Body of pancreas (tissue), 4 donors: ENCODE data around the gene IFNLR1.

ENCODE experiments used
- POLR2A ChIP-seq, 3 donors: fragments of 450-650 bp; IDR thresholded peaks; one replicate each; pipeline ENCODE4 v1.6.1; 2016; ENCODE audit warnings: antibody characterized with exemption in 3 of 3, mild to moderate bottlenecking in 2 of 3
- TF ChIP-seq, protein P1 (sequence below), 7 experiments: fragments of 450-650 bp in 4 of 7; fragments of 200-600 bp in 3 of 7; sonication (generic) in 3 of 7; IDR thresholded peaks; one replicate each; pipeline ENCODE4 v1.5.1; 2016 to 2019; ENCODE audit warnings: antibody characterized with exemption in 7 of 7

DNA sequence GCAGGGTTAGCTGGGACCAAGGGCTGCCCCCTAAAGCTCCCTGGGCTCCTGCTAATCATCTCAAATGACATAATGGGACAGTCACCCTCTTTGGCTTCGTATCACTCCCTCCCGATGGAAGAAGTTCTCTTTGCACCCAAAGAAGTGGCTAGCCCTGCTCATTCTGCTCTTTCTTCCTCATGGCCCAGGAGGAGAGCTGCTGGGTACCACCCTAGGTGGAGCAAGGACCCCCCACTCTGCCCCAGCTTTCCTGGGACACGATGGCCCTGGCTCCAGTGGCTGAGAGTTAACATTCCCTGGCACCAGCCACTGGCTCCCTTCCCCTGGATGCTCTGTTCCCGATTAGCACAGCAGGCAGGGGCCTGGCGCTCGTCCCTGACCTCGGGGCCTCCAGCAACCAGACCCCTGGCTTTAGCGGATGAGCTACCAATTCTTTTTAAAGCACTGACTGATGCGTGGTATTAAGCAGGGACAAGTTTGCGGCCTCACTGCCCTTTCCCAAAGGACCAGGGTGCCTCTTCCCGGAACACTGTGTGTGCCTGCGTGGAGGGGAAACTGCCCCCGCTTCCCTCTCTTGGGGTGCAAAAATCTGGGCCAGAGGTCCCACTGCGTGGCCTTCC, 76.3 kb downstream of the IFNLR1 start:
- no peak for TF ChIP-seq POLR2A (IDR thresholded peaks at IDR 0.05)
- TF ChIP-seq, protein P1, sequence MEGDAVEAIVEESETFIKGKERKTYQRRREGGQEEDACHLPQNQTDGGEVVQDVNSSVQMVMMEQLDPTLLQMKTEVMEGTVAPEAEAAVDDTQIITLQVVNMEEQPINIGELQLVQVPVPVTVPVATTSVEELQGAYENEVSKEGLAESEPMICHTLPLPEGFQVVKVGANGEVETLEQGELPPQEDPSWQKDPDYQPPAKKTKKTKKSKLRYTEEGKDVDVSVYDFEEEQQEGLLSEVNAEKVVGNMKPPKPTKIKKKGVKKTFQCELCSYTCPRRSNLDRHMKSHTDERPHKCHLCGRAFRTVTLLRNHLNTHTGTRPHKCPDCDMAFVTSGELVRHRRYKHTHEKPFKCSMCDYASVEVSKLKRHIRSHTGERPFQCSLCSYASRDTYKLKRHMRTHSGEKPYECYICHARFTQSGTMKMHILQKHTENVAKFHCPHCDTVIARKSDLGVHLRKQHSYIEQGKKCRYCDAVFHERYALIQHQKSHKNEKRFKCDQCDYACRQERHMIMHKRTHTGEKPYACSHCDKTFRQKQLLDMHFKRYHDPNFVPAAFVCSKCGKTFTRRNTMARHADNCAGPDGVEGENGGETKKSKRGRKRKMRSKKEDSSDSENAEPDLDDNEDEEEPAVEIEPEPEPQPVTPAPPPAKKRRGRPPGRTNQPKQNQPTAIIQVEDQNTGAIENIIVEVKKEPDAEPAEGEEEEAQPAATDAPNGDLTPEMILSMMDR (IDR thresholded peaks at IDR 0.05): no peak
